Effector memory CD8-positive, alpha-beta T cell (primary cell): Measurements from ENCODE around the gene CEBPZ.
A peak's percentile ranks its signal among the peaks of the same experiment; 100 is the strongest.

Experiments
- ATAC-seq: fragments of 150-1000 bp; cut with Tn5 transposase; replicated peaks from 2 replicates; pipeline ENCODE4 v1.10.0; 2021; ENCODE audit warnings: mild to moderate bottlenecking, moderate library complexity
- DNase-seq, 3 experiments: peaks; one replicate each; pipeline ENCODE4 v3.0.0; 2021
- H3K27ac Mint-ChIP-seq, 2 donors: one replicate each; pipeline ENCODE4 v1.8.0; 2022; ENCODE audit warnings: mild to moderate bottlenecking in 2 of 2, mixed read lengths in 2 of 2, moderate library complexity in 2 of 2
- H3K27me3 Mint-ChIP-seq, 2 donors: one replicate each; pipeline ENCODE4 v1.8.0; 2022; ENCODE audit warnings: mixed read lengths in 2 of 2
- H3K36me3 Mint-ChIP-seq: one replicate; pipeline ENCODE4 v1.8.0; 2022; ENCODE audit warnings: mild to moderate bottlenecking, moderate library complexity, mixed read lengths; ENCODE audit not compliant: insufficient read depth
- H3K4me1 Mint-ChIP-seq, 2 donors: one replicate each; pipeline ENCODE4 v1.8.0; 2022; ENCODE audit warnings: low read depth in 2 of 2, mixed read lengths in 2 of 2
- H3K4me3 Mint-ChIP-seq, 2 donors: one replicate each; pipeline ENCODE4 v1.8.0; 2022; ENCODE audit warnings: mild to moderate bottlenecking in 2 of 2, mixed read lengths in 2 of 2, moderate library complexity in 2 of 2
- H3K9me3 Mint-ChIP-seq, 2 donors: one replicate each; pipeline ENCODE4 v1.8.0; 2022; ENCODE audit warnings: mixed read lengths in 2 of 2

Gene CEBPZ

DNA sequence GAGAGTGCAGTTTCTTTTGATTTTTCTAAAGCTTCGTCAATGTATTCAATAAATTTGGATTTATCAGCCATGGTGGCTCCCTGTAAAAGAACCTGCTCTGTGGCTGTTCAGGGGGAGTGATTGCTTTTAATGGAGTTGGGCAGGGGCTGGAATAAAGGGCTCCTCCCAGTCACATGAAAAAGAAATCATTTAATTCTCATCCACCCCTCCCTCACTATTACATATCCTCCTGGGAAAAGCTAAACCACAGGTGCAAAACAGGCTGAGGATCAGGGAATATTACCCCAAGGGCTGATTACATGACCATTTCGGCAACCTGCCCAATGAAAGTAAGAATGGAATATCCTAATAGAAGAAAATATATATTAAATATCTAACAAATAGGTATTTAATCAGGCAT, 42.8 kb downstream of the CEBPZ start, which contains the start of gene SULT6B1:
SULT6B1 (minus strand) TSS at position 101 of the 400 bp plus-strand sequence; CDS start at position 71, 30 bp downstream.
- Mint-ChIP-seq H3K27me3 (peaks cover 0 to 23% of the 10 kb centered on the region in 2 donors), H3K27ac (no peak within 1 kb of the TSS)

GRCh38 chr2:37181726-37182684, 49.4 kb downstream of the CEBPZ start:
- no peaks in the 10 kb centered on the region for H3K36me3 Mint-ChIP-seq
- no peak for DNase-seq
- H3K4me1 Mint-ChIP-seq = no peaks in the 10 kb centered on the region
- H3K27ac Mint-ChIP-seq = no peak overlapping the region
- no peaks in the 10 kb centered on the region for H3K9me3 Mint-ChIP-seq
- H3K4me3 Mint-ChIP-seq = no peak overlapping the region
- peaks cover 14 to 32% of the 10 kb centered on the region in 2 donors for H3K27me3 Mint-ChIP-seq
- no peak for ATAC-seq

More for the DNA sequence above, 42.8 kb downstream of the CEBPZ start, which contains the start of gene SULT6B1:
- no peaks in the 10 kb centered on the region for H3K36me3 Mint-ChIP-seq
- no peaks in the 10 kb centered on the region for H3K4me1 Mint-ChIP-seq
- no peak for ATAC-seq
- no peak within 1 kb of the TSS for H3K4me3 Mint-ChIP-seq
- H3K9me3 Mint-ChIP-seq = no peaks in the 10 kb centered on the region
- no peak for DNase-seq

GRCh38 chr2:37180640-37181039, 50.8 kb downstream of the CEBPZ start:
- peaks cover 14 to 26% of the 10 kb centered on the region in 2 donors for H3K27me3 Mint-ChIP-seq
- no peak overlapping the region for H3K27ac Mint-ChIP-seq
- H3K4me1 Mint-ChIP-seq = no peaks in the 10 kb centered on the region
- ATAC-seq (no peak), DNase-seq (no peak)
- no peaks in the 10 kb centered on the region for H3K36me3 Mint-ChIP-seq
- no peaks in the 10 kb centered on the region for H3K9me3 Mint-ChIP-seq
- no peak overlapping the region for H3K4me3 Mint-ChIP-seq

- H3K27me3 Mint-ChIP-seq = peaks cover 14 to 26% of the 10 kb centered on the region in 2 donors
- no peak for DNase-seq
- no peak overlapping the region for H3K27ac Mint-ChIP-seq
- ATAC-seq = no peak
- H3K4me3 Mint-ChIP-seq = no peak overlapping the region
- H3K9me3 Mint-ChIP-seq = no peaks in the 10 kb centered on the region
- no peaks in the 10 kb centered on the region for H3K4me1 Mint-ChIP-seq
- H3K36me3 Mint-ChIP-seq = no peaks in the 10 kb centered on the region
These were observed 51.3 kb downstream of the CEBPZ start for GRCh38 chr2:37180006-37180639.

- Mint-ChIP-seq H3K36me3 (no peaks in the 10 kb centered on the region), H3K9me3 (no peaks in the 10 kb centered on the region), H3K4me3 (no peak overlapping the region), H3K27me3 (peaks cover 0 to 7% of the 10 kb centered on the region in 2 donors), H3K27ac (no peak overlapping the region), H3K4me1 (no peaks in the 10 kb centered on the region)
- ATAC-seq (no peak), DNase-seq (no peak)
These were observed 57.7 kb downstream of the CEBPZ start for GRCh38 chr2:37173741-37174140.

DNA sequence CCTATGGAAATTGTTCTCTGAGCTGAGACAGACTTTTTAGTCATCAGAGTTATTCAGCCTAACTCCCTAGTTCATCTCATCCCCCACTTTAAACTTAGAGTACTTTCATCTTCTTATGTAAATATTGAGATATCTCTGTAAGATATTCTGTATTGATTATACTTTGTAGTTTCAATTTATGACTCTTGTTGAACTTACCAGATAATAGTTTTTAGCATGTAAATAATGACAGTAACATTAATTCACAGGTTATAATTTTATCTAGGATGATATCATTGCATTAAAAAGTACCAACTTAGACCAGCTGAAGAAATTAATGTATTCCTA, 59.8 kb downstream of the CEBPZ start:
- peaks cover 3% of the 10 kb centered on the region for H3K36me3 Mint-ChIP-seq
- H3K27me3 Mint-ChIP-seq = peaks cover 0 to 2% of the 10 kb centered on the region in 2 donors
- H3K4me3 Mint-ChIP-seq = no peak overlapping the region
- H3K4me1 Mint-ChIP-seq = no peaks in the 10 kb centered on the region
- H3K27ac Mint-ChIP-seq = no peak overlapping the region
- DNase-seq (no peak), ATAC-seq (no peak)
- no peaks in the 10 kb centered on the region for H3K9me3 Mint-ChIP-seq

GRCh38 chr2:37168217-37168981, 63.0 kb downstream of the CEBPZ start:
- Mint-ChIP-seq H3K4me3 (no peak overlapping the region), H3K4me1 (no peaks in the 10 kb centered on the region), H3K27ac (no peak overlapping the region), H3K27me3 (no peaks in the 10 kb centered on the region), H3K9me3 (peaks cover 3 to 8% of the 10 kb centered on the region in 2 donors), H3K36me3 (peaks cover 7% of the 10 kb centered on the region)
- DNase-seq (peak in 2 of 3 experiments; percentile 9 to 23), ATAC-seq (peak; percentile 84)

DNA sequence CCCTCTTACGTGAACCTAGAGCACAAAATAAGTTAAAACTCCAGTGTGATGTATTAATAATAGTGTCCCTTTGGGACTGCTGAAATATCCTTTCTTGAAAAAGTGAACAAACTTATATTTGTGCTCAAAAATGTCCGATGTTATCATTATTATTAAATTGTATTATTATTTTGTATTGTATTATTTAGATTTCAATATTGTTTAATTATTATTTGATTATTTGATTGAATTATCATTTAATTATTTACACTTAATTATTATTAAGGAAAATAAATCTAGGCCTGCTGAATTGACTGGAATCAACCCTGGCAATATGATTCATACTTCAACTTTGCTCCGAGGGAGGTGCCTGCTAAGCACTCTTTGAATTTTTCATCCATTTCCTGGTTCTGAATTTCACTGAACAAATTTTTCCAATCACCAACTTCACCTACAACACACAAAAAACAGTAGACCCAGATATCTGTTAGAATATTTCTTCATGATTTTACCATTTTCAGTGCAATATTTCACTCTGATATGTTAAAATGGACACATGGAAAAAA, 63.7 kb downstream of the CEBPZ start:
- DNase-seq (no peak), ATAC-seq (no peak)
- H3K36me3 Mint-ChIP-seq = peaks cover 7% of the 10 kb centered on the region
- peaks cover 3 to 8% of the 10 kb centered on the region in 2 donors for H3K9me3 Mint-ChIP-seq
- no peak overlapping the region for H3K27ac Mint-ChIP-seq
- H3K4me1 Mint-ChIP-seq = no peaks in the 10 kb centered on the region
- H3K4me3 Mint-ChIP-seq = no peak overlapping the region
- H3K27me3 Mint-ChIP-seq = no peaks in the 10 kb centered on the region

DNA sequence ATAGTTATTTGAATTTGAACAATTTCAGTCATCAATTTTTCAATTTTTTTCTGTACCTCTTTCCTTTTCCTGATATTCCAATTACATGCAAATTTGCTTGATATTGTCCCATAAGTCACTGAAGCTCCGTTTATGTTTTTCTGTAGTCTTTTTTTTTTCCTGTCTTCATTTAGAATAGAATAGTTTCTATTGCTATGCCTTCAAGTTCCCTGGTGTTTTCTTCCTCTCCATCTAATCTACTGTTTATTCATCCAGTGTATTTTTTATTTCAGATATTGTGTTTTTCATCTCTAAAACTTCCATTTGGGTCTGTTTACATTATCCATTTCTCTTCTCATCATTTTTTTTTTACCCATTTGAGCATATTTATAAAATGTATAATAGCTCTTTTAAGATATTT, 66.6 kb downstream of the CEBPZ start:
- H3K9me3 Mint-ChIP-seq = peaks cover 3 to 8% of the 10 kb centered on the region in 2 donors
- no peaks in the 10 kb centered on the region for H3K27me3 Mint-ChIP-seq
- no peak overlapping the region for H3K27ac Mint-ChIP-seq
- DNase-seq (no peak), ATAC-seq (no peak)
- no peak overlapping the region for H3K4me3 Mint-ChIP-seq
- peaks cover 7% of the 10 kb centered on the region for H3K36me3 Mint-ChIP-seq
- H3K4me1 Mint-ChIP-seq = no peaks in the 10 kb centered on the region

GRCh38 chr2:37156857-37157714, 74.3 kb downstream of the CEBPZ start, which contains the start of gene EIF2AK2:
EIF2AK2 (minus strand) TSS chr2:37156980; CDS start chr2:37147806, 9,174 bp downstream.
- H3K27ac Mint-ChIP-seq = peak within 1 kb of the TSS; percentile 91 to 97
- peak; percentile 82 to 83 (median 82) for DNase-seq
- H3K27me3 Mint-ChIP-seq = no peaks in the 10 kb centered on the region
- peak; percentile 97 for ATAC-seq
- peaks cover 28 to 45% of the 10 kb centered on the region in 2 donors for H3K4me1 Mint-ChIP-seq
- peaks cover 7% of the 10 kb centered on the region for H3K36me3 Mint-ChIP-seq
- peak within 1 kb of the TSS; percentile 83 to 94 for H3K4me3 Mint-ChIP-seq
- H3K9me3 Mint-ChIP-seq = peaks cover 0 to 4% of the 10 kb centered on the region in 2 donors

DNA sequence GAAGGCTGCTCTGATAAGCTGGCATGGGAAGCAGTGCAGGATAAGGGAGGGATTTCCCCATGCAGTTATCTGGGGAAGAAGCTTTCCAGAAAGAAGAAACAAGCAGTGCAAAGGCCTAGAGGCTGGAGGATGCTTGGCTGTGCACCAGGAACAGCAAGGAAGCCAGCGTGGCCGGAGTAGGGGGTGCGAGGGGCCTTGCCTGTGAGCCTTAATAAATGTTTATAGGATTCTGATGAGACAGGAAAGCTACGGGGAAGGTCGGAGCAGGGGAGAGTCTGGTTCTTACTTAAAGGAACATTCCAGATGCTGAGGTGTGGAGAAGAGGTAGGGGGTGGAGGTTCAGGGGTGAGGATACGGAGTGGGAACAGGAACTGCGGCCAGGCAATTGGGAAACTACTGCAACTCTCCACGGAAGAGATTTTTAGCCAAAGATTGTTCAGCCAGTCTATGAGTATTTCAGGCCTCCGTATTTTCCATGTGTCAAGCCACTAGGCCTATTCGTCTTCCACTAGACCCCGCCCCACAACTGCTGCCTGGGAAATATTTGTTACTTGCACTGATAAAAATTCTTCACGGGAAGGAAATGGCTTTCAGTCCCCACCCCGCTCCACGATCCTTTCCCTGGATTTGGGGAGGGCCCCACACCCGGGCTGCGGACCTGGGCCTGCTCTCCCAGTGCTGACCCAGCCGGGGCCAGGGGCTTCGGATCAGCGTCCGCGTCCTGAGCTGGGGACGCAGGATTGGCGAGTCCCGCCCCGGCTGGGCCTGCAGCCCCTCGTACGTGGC, 75.1 kb downstream of the CEBPZ start:
- peaks cover 28 to 45% of the 10 kb centered on the region in 2 donors for H3K4me1 Mint-ChIP-seq
- H3K9me3 Mint-ChIP-seq = peaks cover 0 to 4% of the 10 kb centered on the region in 2 donors
- peak in 2 of 3 experiments; percentile 11 to 15 for DNase-seq
- ATAC-seq = peak; percentile 21
- peak overlapping the region; percentile 83 to 94 for H3K4me3 Mint-ChIP-seq
- H3K27ac Mint-ChIP-seq = peak overlapping the region; percentile 91 to 97
- H3K36me3 Mint-ChIP-seq = peaks cover 7% of the 10 kb centered on the region
- H3K27me3 Mint-ChIP-seq = no peaks in the 10 kb centered on the region
